ENCODE measurements around the gene VCL. TPM values are rescaled to one million over a fixed set of nuclear protein-coding genes. Genes with fewer than 3 reads are reported as not detected.
"Not testable (repeated sequence)": the region's sequence is repeated elsewhere in the genome, so short reads cannot be mapped to it uniquely, and the experiment has no call there.

The VCL gene
- total and polyA plus RNA-seq, 7 donors, result 6.2 to 451 (median 179) TPM

DNA sequence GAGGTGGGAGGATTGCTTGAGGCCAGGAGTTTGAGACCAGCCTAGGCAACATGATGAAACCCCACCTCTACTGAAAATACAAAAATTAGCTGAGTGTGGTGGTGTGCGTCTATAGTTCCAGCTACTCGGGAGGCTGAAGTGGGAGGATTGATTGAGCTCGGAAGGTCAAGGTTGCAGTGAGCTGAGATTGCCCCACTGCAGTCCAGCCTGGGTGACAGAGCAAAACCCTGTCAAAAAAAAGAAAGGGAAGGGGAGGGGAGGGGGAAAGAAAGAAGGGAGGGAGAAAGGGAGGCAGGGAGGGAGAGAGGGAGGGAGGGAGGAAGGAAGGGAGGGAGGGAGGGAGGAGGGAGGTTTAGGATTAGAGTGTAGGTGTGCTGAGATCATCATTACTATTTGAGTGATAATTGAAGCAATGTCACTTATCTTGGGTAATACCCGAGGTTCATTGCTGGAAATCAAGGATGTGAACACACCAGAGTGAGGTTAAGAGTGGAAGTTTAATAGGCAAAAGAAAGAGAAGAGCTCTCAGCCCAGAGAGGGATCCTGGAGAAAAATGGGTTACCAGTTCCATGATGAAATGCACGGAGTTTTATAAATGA, 27.6 kb downstream of the VCL start:
- Histone ChIP-seq H3K27ac (peak overlapping the region in 3 of 4 donors; percentile 27 to 65 (median 60)), H3K27me3 (no peaks in the 10 kb centered on the region), H3K36me3 (no peaks in the 10 kb centered on the region), H3K4me3 (no peak overlapping the region), H3K4me1 (peaks cover 0 to 98% (median 84%) of the 10 kb centered on the region in 4 donors), H3K9me3 (no peaks in the 10 kb centered on the region)
- no peak for TF ChIP-seq POLR2A (IDR thresholded peaks at IDR 0.05)
- no peak for TF ChIP-seq POLR2AphosphoS5 (IDR thresholded peaks at IDR 0.05)
- no peak for TF ChIP-seq EP300 (IDR thresholded peaks at IDR 0.05)
- TF ChIP-seq CTCF (IDR thresholded peaks at IDR 0.05), result no peak
- DNase-seq, result no peak
- intact Hi-C loops (cut with DNase I), result no loop called here
- 89% methylated on average over 5 of the region's 5 CpGs for WGBS, 2 donors

DNA sequence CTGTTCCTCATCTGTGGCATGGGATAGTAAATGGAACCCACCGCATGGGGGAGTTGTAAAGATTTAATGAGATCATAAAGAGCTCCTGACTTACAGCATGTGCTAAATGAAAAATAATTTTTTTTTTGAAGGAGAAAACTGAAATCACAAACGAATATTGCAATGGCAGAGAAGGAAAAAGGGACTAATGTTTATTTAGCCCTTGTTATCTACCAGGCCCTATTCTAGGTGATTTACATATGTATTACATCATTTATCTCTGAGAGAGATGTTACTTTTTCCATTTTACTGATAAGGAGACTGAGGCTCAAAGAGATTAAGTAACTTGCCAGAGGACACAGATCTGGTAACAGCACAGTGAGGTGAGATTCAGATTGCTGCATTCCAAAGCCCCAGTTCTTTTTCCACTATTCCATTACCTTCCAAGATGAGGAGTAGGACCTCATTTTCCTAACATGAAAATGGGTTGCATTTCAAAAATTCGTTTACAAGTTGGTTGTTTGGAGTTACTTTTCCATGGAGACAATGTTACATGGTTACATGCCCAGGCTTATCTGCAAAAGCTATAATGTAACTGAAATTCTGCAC, 28.6 kb downstream of the VCL start:
- WGBS, 2 donors, result 41 to 64% methylated on average over 3 of the region's 3 CpGs
- H3K27me3 ChIP-seq, result no peaks in the 10 kb centered on the region
- no peak for TF ChIP-seq EP300 (IDR thresholded peaks at IDR 0.05)
- no peak for DNase-seq
- H3K36me3 ChIP-seq, result no peaks in the 10 kb centered on the region
- peak overlapping the region in 3 of 4 donors; percentile 27 to 65 (median 60) for H3K27ac ChIP-seq
- intact Hi-C loops (cut with DNase I), result no loop called here
- peaks cover 0 to 97% (median 84%) of the 10 kb centered on the region in 4 donors for H3K4me1 ChIP-seq
- no peaks in the 10 kb centered on the region for H3K9me3 ChIP-seq
- H3K4me3 ChIP-seq, result no peak overlapping the region

DNA sequence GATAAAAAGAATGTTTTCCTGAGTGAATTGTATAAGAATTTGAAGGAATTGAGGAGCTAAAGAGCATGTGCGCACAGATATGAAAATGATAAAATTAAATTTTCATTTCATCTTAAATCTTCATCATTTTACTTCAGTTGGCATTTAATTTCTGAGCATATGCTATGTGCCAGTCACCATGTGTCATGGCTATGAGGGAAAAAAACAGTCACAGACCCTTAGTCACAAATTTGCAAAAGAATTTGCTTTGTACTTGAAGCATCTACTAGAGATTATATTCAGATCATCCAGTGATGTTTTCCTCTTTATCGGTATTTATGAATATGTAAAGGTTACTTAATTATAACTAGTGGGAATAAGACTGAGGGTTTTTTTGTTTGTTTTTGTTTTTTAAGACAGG, 29.8 kb downstream of the VCL start:
- Histone ChIP-seq H3K27me3 (no peaks in the 10 kb centered on the region), H3K36me3 (no peaks in the 10 kb centered on the region), H3K9me3 (no peaks in the 10 kb centered on the region), H3K27ac (peak overlapping the region in 2 of 4 donors; percentile 65 to 73), H3K4me1 (peaks cover 0 to 94% (median 83%) of the 10 kb centered on the region in 4 donors), H3K4me3 (no peak overlapping the region)
- 97 to 98% methylated on average over 2 of the region's 2 CpGs for WGBS, 2 donors
- TF ChIP-seq CTCF (IDR thresholded peaks at IDR 0.05) (no peak), POLR2AphosphoS5 (IDR thresholded peaks at IDR 0.05) (no peak), POLR2A (IDR thresholded peaks at IDR 0.05) (no peak), EP300 (IDR thresholded peaks at IDR 0.05) (no peak)
- no peak for DNase-seq
- intact Hi-C loops (cut with DNase I), result no loop called here

- peak overlapping the region in 2 of 4 donors; percentile 66 to 73 for H3K27ac ChIP-seq
- no peak for DNase-seq
- H3K36me3 ChIP-seq, result no peaks in the 10 kb centered on the region
- H3K9me3 ChIP-seq, result no peaks in the 10 kb centered on the region
- H3K4me1 ChIP-seq, result peaks cover 0 to 94% (median 68%) of the 10 kb centered on the region in 4 donors
- no peak for TF ChIP-seq POLR2AphosphoS5 (IDR thresholded peaks at IDR 0.05)
- TF ChIP-seq POLR2A (IDR thresholded peaks at IDR 0.05), result no peak
- no peak for TF ChIP-seq EP300 (IDR thresholded peaks at IDR 0.05)
- TF ChIP-seq CTCF (IDR thresholded peaks at IDR 0.05), result no peak
- H3K27me3 ChIP-seq, result no peaks in the 10 kb centered on the region
- WGBS, 2 donors, result 96 to 98% methylated on average over 1 of the region's 1 CpG
- intact Hi-C loops (cut with DNase I), result no loop called here
- H3K4me3 ChIP-seq, result no peak overlapping the region
Observed at GRCh38 chr10:74029943-74030342, 32.0 kb downstream of the VCL start.

GRCh38 chr10:74032208-74032607, 34.3 kb downstream of the VCL start:
- H3K27me3 ChIP-seq; H3K9me3 ChIP-seq; DNase-seq; intact Hi-C loops (cut with DNase I); H3K36me3 ChIP-seq; H3K4me3 ChIP-seq: not testable (repeated sequence)
- WGBS, 2 donors, result 78 to 82% methylated on average over 1 of the region's 1 CpG
- peak in 2 of 4 donors; percentile 22 to 24 for TF ChIP-seq POLR2AphosphoS5 (IDR thresholded peaks at IDR 0.05)
- Histone ChIP-seq H3K4me1 (peaks cover 0 to 88% (median 59%) of the 10 kb centered on the region in 4 donors), H3K27ac (peak overlapping the region in 2 of 4 donors; percentile 63 to 73)
